ENCODE measurements around the gene APBA1. TPM values are rescaled to one million over a fixed set of nuclear protein-coding genes. Genes with fewer than 3 reads are reported as not detected.

The APBA1 gene
- total and polyA plus RNA-seq, 2 of the 4 experiments (the other 2 are of a cell fraction), result 3.8 to 5.1 TPM

- Histone ChIP-seq H3K23ac (ENCODE audit: low read depth, low read length) (no peak overlapping the region), H3K36me3 (ENCODE audit: control insufficient read depth, insufficient read depth, low read length) (no peaks in the 10 kb centered on the region), H4K91ac (ENCODE audit: insufficient read depth, low read depth, low read length) (no peak overlapping the region), H2AK9ac (replicated peaks; ENCODE audit: low read depth, low read length, poor library complexity) (no peak overlapping the region), H4K20me1 (ENCODE audit: insufficient read depth, low read length) (no peaks in the 10 kb centered on the region), H3K9me1 (ENCODE audit: insufficient read depth, low read length) (peaks cover 9% of the 10 kb centered on the region), H3K4me2 (ENCODE audit: low read depth, low read length) (no peak overlapping the region), H3K27me3 (ENCODE audit: control insufficient read depth, insufficient read depth, low read length) (no peaks in the 10 kb centered on the region), H2AK5ac (ENCODE audit: low read depth, low read length) (no peak overlapping the region), H2BK15ac (ENCODE audit: low read depth, low read length) (no peak overlapping the region), H4K8ac (ENCODE audit: low read depth in 2 of 2, low read length in 2 of 2) (no peak overlapping the region), H4K5ac (ENCODE audit: low read depth, low read length) (no peak overlapping the region), H3K4me1 (ENCODE audit: control insufficient read depth, insufficient read depth, low read length) (peaks cover 4% of the 10 kb centered on the region), H3K56ac (ENCODE audit: extremely low read depth, insufficient read depth, low read length) (no peak overlapping the region), H2AFZ (replicated peaks; ENCODE audit: low read length, poor library complexity) (no peak overlapping the region), H3K4me3 (ENCODE audit: insufficient read depth, low read depth, low read length) (no peak overlapping the region), H3K79me1 (ENCODE audit: low read depth in 1 of 2, low read length in 2 of 2) (peaks cover 3 to 8% of the 10 kb centered on the region in 2 experiments; a peak in 2 of 4 replicates), H2BK20ac (ENCODE audit: low read depth, low read length) (no peak overlapping the region), H2BK5ac (ENCODE audit: low read depth, low read length, poor library complexity, severe bottlenecking) (no peak overlapping the region), H3K9ac (ENCODE audit: low read depth, low read length) (no peak overlapping the region), H3K9me3 (ENCODE audit: control insufficient read depth, insufficient read depth, low read length) (no peaks in the 10 kb centered on the region), H3K27ac (ENCODE audit: insufficient read depth, low read length) (no peak overlapping the region), H2BK120ac (ENCODE audit: low read depth, low read length) (no peak overlapping the region), H3K18ac (ENCODE audit: low read depth, low read length) (no peak overlapping the region), H3K14ac (replicated peaks; ENCODE audit: low read depth, low read length) (no peak overlapping the region), H3K4ac (ENCODE audit: low read depth, low read length) (no peak overlapping the region)
- 90% methylated on average over 3 of the region's 5 CpGs; no CpG with 5 or more reads in 1 of the 2 experiments for WGBS, 2 experiments (ENCODE audit: extremely low coverage in 2 of 2, insufficient read length in 1 of 2)
- no peak for DNase-seq
- in situ Hi-C loops (cut with MboI; ENCODE audit: low sequenced_read_pairs), result no loop called here
- ATAC-seq (ENCODE audit: low read depth), result no peak
- intact Hi-C loops (cut with micrococcal nuclease), result loop anchor here (5.0 kb wide), 1 partner anchor 139 kb away; no protein-coding TSS in a partner anchor
- CTCF ChIA-PET, result no interaction called here
- dilution Hi-C loops (cut with HindIII; ENCODE audit: low sequenced_read_pairs, unreplicated experiment), result no loop called here
- no peak for TF ChIP-seq RFX5 (IDR thresholded peaks at IDR 0.05; ENCODE audit: low read depth, low read length)
- no peak for TF ChIP-seq POLR2A (IDR thresholded peaks at IDR 0.05; ENCODE audit: low read depth, low read length)
- TF ChIP-seq SMC3 (IDR thresholded peaks at IDR 0.05; ENCODE audit: low read depth, low read length), result no peak
- no peak for TF ChIP-seq FOS (IDR thresholded peaks at IDR 0.05; ENCODE audit: low read depth, low read length)
- no peak for TF ChIP-seq CTCF (conservative IDR thresholded peaks at IDR 0.05; ENCODE audit: low read depth, low read length)
- TF ChIP-seq BHLHE40 (IDR thresholded peaks at IDR 0.05; ENCODE audit: low read depth, low read length), result no peak
- no peak for TF ChIP-seq NFE2L2 (IDR thresholded peaks at IDR 0.05; ENCODE audit: low read depth, low read length)
- TF ChIP-seq MAFK (IDR thresholded peaks at IDR 0.05; ENCODE audit: low read depth, low read length), result no peak
- no peak for TF ChIP-seq MAZ (IDR thresholded peaks at IDR 0.05; ENCODE audit: borderline replicate concordance, low read depth, low read length)
- TF ChIP-seq RCOR1 (IDR thresholded peaks at IDR 0.05; ENCODE audit: insufficient replicate concordance, low read length), result no peak
- no TSS peak for BruUV-seq (replicated peaks)
- POLR2A ChIA-PET (ENCODE audit: unreplicated experiment), result interaction anchor here (0.7 kb wide), 1 partner anchor 192 kb away, joined by 9 read pairs; no protein-coding TSS in a partner anchor
Measured at GRCh38 chr9:69606089-69606488, 66.1 kb downstream of the APBA1 start.

All from IMR-90 (cell line).